ENCODE measurements around the gene PPT2.
"Not testable (repeated sequence)": the region's sequence is repeated elsewhere in the genome, so short reads cannot be mapped to it uniquely, and the experiment has no call there.

Gene PPT2

DNA sequence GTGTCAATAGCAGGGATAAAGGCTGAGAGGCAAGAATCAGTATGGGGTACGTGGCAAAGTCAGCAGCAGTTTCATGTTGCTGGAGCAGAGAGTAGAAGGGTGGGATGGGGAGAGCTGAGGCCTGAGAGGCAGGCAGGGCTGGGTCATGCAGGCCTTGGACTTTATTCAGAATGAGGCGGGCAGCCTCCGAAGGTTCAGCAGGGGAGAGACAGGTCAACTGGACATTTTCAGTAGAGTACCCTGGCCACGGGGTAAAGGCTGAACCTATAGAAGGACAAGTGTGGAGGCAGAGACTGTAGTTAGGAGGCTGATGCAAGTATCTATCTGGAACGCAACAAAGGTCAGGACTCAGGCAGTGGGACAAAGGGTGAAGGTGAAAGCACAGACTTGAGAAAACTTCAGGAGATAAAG is 56.3 kb downstream of the PPT2 start:
- Histone ChIP-seq H3K27me3 (replicated peaks; ENCODE audit: insufficient read depth, low read length) (peaks cover 11% of the 10 kb centered on the region; the same call in 1 of the 2 replicates), H3K4me3 (ENCODE audit: low read length) (no peak overlapping the region), H3K27ac (ENCODE audit: low read length) (no peak overlapping the region), H3K4me1 (ENCODE audit: low read length) (no peaks in the 10 kb centered on the region), H3K79me2 (ENCODE audit: low read length) (no peaks in the 10 kb centered on the region), H2AFZ (ENCODE audit: low read length) (no peak overlapping the region), H3K36me3 (replicated peaks; ENCODE audit: insufficient read depth, low read length) (no peaks in the 10 kb centered on the region), H4K20me1 (ENCODE audit: insufficient read depth, low read length) (no peaks in the 10 kb centered on the region), H3K4me2 (ENCODE audit: low read depth, low read length) (no peak overlapping the region), H3F3A (ENCODE audit: insufficient read depth, low read length) (no peaks in the 10 kb centered on the region), H3K9ac (ENCODE audit: low read length) (no peak overlapping the region), H3K9me3 (replicated peaks; ENCODE audit: insufficient read depth, low read length) (no peaks in the 10 kb centered on the region), H3K9me2 (replicated peaks; ENCODE audit: insufficient read depth, low read length) (no peaks in the 10 kb centered on the region)
- TF ChIP-seq EZH2phosphoT487 (IDR thresholded peaks at IDR 0.05; ENCODE audit: low read length) (no peak), EZH2 (optimal IDR thresholded peaks at IDR 0.05; ENCODE audit: low read depth, low read length) (no peak), CTCF (IDR thresholded peaks at IDR 0.05; ENCODE audit: low read length) (no peak)
- DNase-seq = no peak

DNA sequence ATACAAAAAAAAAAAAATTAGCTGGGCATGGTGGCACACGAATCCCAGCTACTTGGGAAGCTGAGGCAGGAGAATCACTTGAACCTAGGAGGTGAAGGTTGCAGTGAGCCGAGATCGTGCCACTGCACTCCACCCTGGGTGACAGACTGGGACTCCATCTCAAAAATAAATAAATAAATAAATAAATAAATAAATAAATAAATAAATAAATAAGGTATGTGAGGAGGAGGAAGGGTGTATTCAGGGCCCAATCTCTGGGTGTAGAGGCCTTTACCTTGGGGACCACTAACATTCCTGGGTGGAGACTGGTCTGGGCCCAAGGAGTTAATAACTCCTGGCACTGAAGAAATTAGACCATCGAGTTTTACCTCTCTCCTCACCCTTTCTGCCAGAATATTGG is 57.5 kb downstream of the PPT2 start:
- H3K4me2 ChIP-seq (ENCODE audit: low read depth, low read length); DNase-seq; H3K79me2 ChIP-seq (ENCODE audit: low read length); H3K9me2 ChIP-seq (replicated peaks; ENCODE audit: insufficient read depth, low read length); H3K27ac ChIP-seq (ENCODE audit: low read length); H4K20me1 ChIP-seq (ENCODE audit: insufficient read depth, low read length); H3K4me3 ChIP-seq (ENCODE audit: low read length); H3K9me3 ChIP-seq (replicated peaks; ENCODE audit: insufficient read depth, low read length); H3K9ac ChIP-seq (ENCODE audit: low read length); H3K4me1 ChIP-seq (ENCODE audit: low read length); H2AFZ ChIP-seq (ENCODE audit: low read length); H3F3A ChIP-seq (ENCODE audit: insufficient read depth, low read length); H3K36me3 ChIP-seq (replicated peaks; ENCODE audit: insufficient read depth, low read length): not testable (repeated sequence)
- peaks cover 10% of the 10 kb centered on the region; the same call in 1 of the 2 replicates for H3K27me3 ChIP-seq (replicated peaks; ENCODE audit: insufficient read depth, low read length)

DNA sequence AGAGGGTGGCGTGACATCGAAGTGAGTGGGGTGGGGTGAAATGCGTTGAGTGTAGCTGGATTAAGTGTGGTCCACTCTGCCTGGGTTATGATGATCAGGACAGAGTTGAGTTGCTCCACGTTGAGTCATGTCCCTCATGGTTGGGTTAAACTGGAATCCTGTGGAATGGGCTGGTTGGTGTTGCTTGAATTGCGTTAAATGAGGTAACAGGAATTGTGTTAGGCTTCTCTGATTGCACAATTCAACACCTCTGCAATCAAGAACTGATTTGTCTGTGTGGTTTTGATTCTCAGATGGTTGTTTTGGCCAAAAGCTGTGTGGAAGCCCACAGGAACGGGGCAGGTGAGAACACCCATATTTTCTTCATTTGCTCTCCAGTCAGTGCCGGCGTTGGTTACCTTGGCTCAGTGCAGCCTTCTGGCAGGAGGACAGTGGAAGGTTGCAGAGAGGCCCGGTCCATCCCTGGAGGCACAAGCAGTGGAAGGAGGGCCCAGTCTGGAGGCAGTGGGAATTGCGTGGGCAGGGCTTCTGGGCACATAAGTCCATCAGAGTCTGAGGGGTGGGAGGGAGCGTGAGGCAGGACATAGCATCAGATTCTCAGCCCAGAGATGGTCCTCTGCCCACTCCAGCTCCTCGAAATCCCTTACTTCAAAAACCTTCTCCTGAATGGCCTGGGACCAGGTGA is 58.3 kb downstream of the PPT2 start:
- no peaks in the 10 kb centered on the region for H3K9me2 ChIP-seq (replicated peaks; ENCODE audit: insufficient read depth, low read length)
- no peaks in the 10 kb centered on the region for H3K9me3 ChIP-seq (replicated peaks; ENCODE audit: insufficient read depth, low read length)
- H3F3A ChIP-seq (ENCODE audit: insufficient read depth, low read length) = no peaks in the 10 kb centered on the region
- TF ChIP-seq CTCF (IDR thresholded peaks at IDR 0.05; ENCODE audit: low read length) (no peak), EZH2 (optimal IDR thresholded peaks at IDR 0.05; ENCODE audit: low read depth, low read length) (no peak), EZH2phosphoT487 (IDR thresholded peaks at IDR 0.05; ENCODE audit: low read length) (no peak)
- peaks cover 14% of the 10 kb centered on the region; the same call in 1 of the 2 replicates for H3K27me3 ChIP-seq (replicated peaks; ENCODE audit: insufficient read depth, low read length)
- H3K79me2 ChIP-seq (ENCODE audit: low read length) = no peaks in the 10 kb centered on the region
- H3K9ac ChIP-seq (ENCODE audit: low read length) = no peak overlapping the region
- DNase-seq = no peak
- no peaks in the 10 kb centered on the region for H3K36me3 ChIP-seq (replicated peaks; ENCODE audit: insufficient read depth, low read length)
- H3K27ac ChIP-seq (ENCODE audit: low read length) = no peak overlapping the region
- no peak overlapping the region for H3K4me2 ChIP-seq (ENCODE audit: low read depth, low read length)
- no peaks in the 10 kb centered on the region for H4K20me1 ChIP-seq (ENCODE audit: insufficient read depth, low read length)
- no peaks in the 10 kb centered on the region for H3K4me1 ChIP-seq (ENCODE audit: low read length)
- H3K4me3 ChIP-seq (ENCODE audit: low read length) = no peak overlapping the region
- H2AFZ ChIP-seq (ENCODE audit: low read length) = no peak overlapping the region
